ENCODE results near the gene PSMG3.

GRCh38 chr7:1557771-1558170 is 12.1 kb downstream of the PSMG3 start:
- no peak for TF ChIP-seq CTCF (conservative IDR thresholded peaks at IDR 0.05)
- TF ChIP-seq ZFX (IDR thresholded peaks at IDR 0.05): no peak
